ENCODE measurements around the gene NFIC.
"Not testable (repeated sequence)": the region's sequence is repeated elsewhere in the genome, so short reads cannot be mapped to it uniquely, and the experiment has no call there.

Gene NFIC

GRCh38 chr19:3365836-3366752 is at the start of gene NFIC:
Gene NFIC (plus strand): TSS chr19:3366583. CDS start chr19:3366637, 54 bp downstream.
- DNase-seq (ENCODE audit: low spot score) = peak; percentile 94

- DNase-seq (ENCODE audit: low spot score) = no peak
Measured at GRCh38 chr19:3316659-3317207, 49.6 kb upstream of the NFIC start.

GRCh38 chr19:3319643-3320353 is 46.6 kb upstream of the NFIC start:
- peak; percentile 65 for DNase-seq (ENCODE audit: low spot score)

- DNase-seq (ENCODE audit: low spot score) = no peak
Measured at GRCh38 chr19:3320354-3320670, 46.1 kb upstream of the NFIC start.

GRCh38 chr19:3320853-3321252 is 45.5 kb upstream of the NFIC start:
- DNase-seq (ENCODE audit: low spot score) = no peak

- DNase-seq (ENCODE audit: low spot score) = no peak
Measured at GRCh38 chr19:3321696-3322095, 44.7 kb upstream of the NFIC start.

GRCh38 chr19:3322199-3322978 is 44.0 kb upstream of the NFIC start:
- no peak for DNase-seq (ENCODE audit: low spot score)

GRCh38 chr19:3323026-3323425 is 43.4 kb upstream of the NFIC start:
- no peak for DNase-seq (ENCODE audit: low spot score)

- no peak for DNase-seq (ENCODE audit: low spot score)
Measured at GRCh38 chr19:3323658-3324057, 42.7 kb upstream of the NFIC start.

GRCh38 chr19:3324405-3324856 is 42.0 kb upstream of the NFIC start:
- peak; percentile 56 for DNase-seq (ENCODE audit: low spot score)

GRCh38 chr19:3325451-3325850 is 40.9 kb upstream of the NFIC start:
- no peak for DNase-seq (ENCODE audit: low spot score)

GRCh38 chr19:3328743-3329142 is 37.6 kb upstream of the NFIC start:
- DNase-seq (ENCODE audit: low spot score) = no peak

GRCh38 chr19:3330047-3330446 is 36.3 kb upstream of the NFIC start:
- DNase-seq (ENCODE audit: low spot score) = no peak

- not testable (repeated sequence) for DNase-seq (ENCODE audit: low spot score)
Measured at GRCh38 chr19:3332232-3332631, 34.2 kb upstream of the NFIC start.

GRCh38 chr19:3333020-3333583 is 33.3 kb upstream of the NFIC start:
- DNase-seq (ENCODE audit: low spot score) = no peak

- no peak for DNase-seq (ENCODE audit: low spot score)
Measured at GRCh38 chr19:3333662-3334061, 32.7 kb upstream of the NFIC start.

- DNase-seq (ENCODE audit: low spot score) = not testable (repeated sequence)
Measured at GRCh38 chr19:3334749-3335430, 31.5 kb upstream of the NFIC start.

- peak; percentile 67 for DNase-seq (ENCODE audit: low spot score)
Measured at GRCh38 chr19:3335431-3336350, 30.7 kb upstream of the NFIC start.

- no peak for DNase-seq (ENCODE audit: low spot score)
Measured at GRCh38 chr19:3336351-3336679, 30.1 kb upstream of the NFIC start.
